Activated CD4-positive, alpha-beta T cell treated with anti-CD3 and anti-CD28 coated beads for 24 hours (primary cell): Measurements from ENCODE around the gene TIGD3.

Experiments used
- DNase-seq, 2 donors: peaks; one replicate each; pipeline ENCODE4 v3.0.0-alpha.2; 2020; ENCODE audit warnings: low read depth in 2 of 2

Gene TIGD3

DNA sequence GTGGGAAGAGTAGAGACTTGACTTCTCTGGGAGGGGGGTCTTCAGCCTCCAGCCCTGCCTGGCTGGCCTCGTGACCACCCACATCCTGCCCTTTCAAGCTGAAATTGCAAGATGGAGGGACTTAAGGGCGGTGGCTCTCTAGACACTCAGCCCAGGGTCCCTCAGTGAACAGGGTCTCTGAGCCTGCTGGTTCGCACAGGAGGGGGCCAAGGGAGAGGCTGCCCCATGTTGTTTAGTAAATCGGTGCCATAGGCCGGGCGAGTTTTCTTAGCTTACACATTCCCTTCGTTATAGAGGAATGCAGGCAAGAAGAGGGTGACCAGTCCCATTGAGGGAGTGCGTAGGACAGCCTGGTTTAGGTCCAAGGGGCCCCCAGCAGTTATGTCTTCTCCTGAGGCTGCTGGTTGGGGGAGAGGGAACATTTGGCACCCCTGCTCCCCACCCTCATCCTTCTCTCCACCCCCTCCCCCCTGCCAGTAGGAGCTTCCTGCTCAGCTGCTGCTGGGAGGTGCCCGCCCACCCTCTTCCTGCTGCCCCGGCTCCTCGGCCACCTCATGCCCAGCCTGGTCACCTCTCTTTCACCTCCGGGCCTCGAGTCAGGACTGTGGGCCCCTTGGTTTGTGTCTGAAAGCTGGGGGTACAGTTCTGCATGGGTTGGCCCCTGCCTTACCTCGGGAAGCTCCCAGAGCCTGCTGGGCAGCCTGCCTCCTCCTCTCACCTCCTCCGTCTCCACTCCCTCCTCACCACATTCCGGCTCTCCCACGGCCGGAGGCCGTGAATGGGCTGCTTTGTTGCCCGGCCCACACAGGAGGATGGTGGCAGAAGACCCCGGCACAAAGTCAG is 35.8 kb downstream of the TIGD3 start:
- no peak for DNase-seq

DNA sequence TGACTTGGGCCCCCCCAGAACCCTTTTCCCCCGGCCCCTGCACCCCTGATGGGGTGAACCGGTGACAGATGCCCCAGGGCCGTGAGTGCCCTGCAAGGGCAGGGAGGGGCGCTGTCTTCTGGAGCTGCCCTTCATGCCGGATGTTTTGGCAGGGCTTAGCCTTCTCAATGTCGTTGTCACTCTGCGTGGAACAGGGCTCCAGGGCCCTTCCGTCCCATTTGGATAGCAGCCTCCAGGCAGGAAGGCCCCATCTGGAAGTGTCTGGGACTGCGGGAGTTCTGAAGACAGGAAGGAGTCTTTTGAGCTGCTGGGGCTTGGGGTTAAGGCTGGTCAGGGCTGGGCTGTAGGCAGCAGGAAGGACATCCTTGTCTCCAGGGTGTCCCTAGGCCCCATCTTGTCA is 36.4 kb downstream of the TIGD3 start:
- DNase-seq = no peak

DNA sequence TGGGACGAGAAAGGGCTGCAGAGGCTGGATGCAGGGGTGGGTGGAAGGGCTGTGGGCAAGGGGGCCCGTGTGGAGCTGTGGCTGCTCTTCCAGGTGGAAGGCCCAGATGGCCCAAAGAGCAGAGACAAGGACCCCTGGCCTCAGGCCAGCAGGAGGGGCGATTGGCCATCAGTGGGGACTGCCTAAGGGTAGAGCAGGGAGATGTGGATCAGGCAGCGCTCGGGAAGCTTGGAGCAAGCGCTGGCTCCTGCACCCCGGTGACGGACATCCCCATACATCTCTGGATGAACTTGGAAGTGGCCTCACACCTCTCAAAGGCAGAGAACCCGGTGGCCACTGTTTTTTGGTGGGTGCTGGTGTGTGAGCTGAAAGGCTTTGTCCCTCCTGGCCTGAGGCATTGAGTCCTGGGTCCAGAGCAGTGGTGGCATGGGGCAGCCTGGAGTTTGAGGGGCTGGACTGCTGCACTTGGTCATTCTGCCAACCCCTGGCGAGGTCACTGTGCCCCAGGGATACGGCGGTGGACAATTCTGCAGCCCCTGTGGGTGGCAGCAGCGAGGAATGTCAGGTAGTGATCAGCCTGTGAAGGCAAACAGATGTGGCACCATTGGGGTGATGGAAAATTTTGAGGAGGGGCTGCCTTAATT is 37.8 kb downstream of the TIGD3 start:
- DNase-seq = no peak

DNA sequence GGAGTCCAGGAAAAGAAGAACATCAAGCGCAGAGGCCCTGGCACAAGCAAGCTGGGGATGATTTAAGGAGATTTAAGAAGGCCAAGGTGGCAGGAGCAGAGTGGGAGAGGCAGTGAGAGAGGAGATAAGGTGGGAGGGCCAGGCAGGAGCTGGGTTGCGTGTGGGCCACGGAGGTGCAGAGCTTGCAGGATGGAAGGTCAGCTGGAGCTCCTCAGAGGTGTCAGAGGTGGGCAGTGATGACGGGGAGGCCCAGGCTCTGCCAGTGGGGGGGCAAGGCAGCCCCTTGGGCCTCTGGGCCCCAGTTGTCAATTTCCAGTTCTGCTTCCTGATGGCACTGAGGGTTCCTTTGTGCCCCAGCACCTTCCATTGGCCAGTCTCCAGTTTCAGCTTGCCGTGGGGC is 38.3 kb downstream of the TIGD3 start:
- no peak for DNase-seq

DNA sequence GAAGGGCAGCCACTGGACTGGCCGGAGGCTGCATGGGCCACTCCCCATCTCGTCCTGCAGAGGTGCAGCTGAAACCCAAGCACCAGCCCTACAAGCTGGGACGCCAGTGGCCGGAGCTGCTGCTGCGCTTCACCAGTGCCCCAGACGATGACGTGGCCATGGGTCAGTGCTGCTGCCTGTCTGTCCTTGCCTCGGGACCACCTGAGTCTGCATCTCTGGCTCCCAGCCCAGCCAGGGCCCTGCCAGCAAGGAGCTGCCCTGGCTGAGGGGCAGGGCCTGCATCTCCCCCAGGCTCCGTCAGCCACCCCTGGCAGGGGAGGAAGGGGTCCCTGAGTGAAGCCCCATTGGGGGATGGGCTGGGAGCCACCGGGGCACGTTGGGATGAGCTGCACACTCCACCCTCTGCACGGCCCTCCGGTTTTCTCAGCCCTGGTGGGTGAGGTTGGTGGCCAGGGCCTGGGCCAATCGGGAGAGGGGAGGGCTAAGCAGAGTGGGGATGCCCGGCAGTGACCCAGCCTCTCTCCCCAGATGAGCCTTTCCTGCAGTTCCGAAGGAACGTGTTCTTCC is 39.0 kb downstream of the TIGD3 start:
- DNase-seq = no peak

DNA sequence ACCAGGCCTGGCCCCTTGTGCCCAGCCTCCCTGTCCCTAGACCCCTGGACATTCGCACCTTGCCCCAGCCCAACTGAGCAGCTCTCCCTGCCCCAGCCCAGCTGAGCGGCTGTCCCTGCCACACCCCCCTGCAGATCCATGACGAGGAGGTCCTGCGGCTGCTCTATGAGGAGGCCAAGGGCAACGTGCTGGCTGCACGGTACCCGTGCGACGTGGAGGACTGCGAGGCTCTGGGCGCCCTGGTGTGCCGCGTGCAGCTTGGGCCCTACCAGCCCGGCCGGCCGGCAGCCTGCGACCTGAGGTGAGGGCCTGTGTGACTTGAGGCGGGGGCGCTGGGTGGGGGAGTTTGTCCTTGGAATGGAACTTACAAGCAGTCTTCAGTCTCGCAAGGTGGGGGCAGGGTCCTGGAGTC is 39.6 kb downstream of the TIGD3 start:
- DNase-seq = no peak

DNA sequence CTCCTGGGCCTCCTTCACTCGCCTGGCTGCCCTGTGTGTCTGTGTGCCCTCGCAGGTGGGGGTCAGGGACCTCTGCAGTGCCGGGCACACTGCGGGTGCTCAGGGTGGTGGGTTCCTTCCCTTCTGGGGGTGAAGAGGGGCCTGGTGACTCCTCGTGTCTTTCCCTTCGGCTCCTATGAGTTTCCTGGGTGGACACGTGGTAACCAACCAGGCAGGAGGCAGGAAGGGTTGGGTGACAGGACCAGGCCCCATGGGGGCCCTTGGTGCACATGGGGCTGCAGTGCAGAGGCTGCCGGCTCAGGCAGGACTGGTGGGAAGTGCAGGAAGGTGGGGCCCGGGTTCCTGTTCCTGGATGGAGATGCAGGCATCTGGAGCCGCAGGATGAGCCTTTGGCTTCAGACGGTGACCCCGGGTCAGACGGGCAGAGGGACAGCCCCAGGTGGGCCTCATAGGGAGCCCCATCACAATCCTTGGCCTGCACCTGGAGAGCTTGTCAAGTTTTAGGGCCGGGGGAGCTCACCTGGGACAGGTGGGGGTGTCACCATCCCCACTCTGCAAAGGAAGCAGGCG is 41.5 kb downstream of the TIGD3 start:
- DNase-seq = no peak

DNA sequence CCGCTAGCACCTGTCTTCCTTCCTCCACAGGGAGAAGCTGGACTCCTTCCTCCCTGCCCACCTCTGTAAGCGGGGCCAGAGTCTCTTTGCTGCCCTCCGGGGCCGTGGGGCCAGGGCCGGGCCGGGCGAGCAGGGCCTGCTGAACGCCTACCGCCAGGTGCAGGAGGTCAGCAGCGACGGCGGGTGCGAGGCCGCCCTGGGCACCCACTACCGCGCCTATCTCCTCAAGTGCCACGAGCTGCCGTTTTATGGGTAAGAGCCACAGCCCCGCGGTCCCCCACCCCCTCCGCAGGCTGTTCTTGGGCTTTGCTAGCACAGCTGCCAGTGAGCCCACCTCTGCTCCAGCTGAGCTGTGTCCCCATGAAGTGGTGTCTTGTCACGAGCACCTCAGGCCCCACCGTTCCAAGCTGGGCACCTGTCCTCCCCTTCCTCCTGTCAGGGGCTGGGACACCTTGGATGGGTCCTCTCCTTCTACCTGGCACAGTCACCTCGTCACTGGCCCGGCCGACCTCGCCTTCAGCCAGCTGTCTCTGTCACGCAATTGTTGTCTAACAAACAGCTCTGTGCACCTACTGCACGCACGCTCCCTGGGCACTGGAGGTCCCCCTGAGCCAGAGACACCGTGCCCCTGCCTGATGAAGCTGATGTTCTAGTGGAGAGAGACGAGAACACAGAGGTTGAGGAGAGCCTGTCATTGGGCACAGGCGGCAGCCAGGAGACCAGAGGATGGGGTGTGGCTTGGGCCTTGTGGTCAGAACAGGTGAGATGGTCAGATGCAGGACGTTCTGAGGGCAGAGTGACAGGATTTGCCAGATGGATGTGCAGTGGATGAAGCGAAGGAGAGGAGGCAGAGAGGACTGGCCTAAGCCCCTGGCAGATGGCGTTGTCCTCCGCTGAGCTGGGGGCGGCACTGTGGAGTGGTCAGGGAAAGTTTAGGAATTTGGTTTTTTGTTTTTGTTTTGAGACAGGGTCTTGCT is 42.5 kb downstream of the TIGD3 start:
- no peak for DNase-seq

DNA sequence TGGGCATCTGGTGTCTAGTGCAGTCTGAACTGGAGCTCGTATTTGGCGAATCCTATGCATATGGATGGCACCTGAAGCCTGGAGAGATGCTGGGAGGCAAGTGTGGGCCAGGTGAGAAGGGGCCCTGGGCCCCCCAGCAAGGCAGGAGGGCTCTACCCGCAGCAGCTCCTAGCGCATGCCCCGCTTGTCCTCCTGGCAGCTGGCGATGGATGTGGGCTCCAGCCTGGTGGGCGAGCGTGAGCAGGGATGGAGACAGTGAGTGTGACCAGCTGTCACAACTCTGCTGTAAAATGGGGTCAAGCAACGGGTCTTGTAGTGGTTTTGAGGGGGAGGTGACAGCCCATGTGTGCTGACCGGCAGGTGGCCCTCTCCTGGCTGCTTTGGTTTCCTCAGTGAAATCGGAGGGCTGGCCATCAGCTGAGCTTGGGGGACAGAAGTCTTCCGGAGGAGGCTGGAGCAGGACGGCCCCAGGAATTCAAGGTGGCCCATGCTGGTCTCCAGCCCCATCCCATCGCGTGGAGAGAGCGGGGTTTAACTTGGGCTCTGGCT is 43.9 kb downstream of the TIGD3 start:
- DNase-seq = no peak

DNA sequence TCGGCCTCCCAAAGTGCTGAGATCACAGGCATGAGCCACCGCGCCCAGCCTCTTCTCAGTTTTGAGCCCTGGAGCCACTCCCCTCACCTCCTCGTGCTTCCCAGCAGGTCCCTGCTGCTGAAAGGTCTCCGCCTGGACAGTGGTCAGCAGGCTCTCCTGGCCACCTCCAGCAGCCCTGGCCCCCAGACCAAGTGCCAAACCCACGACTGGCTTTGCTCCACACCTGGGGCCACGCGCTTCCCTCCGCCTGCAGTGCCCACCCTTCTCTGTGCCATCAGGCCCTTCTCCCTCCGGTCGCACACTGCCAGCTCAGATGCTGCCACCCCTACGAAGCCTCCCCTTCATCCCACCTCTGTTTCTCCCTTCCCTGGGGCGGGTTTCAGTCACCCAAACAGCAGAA is 44.7 kb downstream of the TIGD3 start:
- no peak for DNase-seq

DNA sequence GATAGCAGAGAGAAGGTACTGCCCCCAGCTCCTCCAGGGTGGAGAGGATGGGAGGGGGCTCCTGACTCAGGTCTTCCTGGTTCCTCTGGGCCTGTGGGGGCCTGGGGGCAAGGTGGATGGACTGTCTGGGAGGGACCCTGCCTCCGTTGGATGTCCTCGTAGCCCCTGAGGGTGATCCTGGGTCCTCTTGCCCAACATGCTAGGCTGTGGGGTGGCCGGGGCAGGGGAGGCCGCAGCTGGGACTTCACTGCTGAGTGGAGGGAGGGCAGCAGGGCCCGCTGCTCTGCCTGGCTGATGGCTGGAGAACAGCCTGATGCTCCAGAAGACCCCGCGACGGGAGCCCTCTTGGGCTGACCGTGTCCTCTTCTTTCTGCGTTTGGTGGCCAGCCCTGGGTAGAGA is 45.3 kb downstream of the TIGD3 start:
- no peak for DNase-seq

DNA sequence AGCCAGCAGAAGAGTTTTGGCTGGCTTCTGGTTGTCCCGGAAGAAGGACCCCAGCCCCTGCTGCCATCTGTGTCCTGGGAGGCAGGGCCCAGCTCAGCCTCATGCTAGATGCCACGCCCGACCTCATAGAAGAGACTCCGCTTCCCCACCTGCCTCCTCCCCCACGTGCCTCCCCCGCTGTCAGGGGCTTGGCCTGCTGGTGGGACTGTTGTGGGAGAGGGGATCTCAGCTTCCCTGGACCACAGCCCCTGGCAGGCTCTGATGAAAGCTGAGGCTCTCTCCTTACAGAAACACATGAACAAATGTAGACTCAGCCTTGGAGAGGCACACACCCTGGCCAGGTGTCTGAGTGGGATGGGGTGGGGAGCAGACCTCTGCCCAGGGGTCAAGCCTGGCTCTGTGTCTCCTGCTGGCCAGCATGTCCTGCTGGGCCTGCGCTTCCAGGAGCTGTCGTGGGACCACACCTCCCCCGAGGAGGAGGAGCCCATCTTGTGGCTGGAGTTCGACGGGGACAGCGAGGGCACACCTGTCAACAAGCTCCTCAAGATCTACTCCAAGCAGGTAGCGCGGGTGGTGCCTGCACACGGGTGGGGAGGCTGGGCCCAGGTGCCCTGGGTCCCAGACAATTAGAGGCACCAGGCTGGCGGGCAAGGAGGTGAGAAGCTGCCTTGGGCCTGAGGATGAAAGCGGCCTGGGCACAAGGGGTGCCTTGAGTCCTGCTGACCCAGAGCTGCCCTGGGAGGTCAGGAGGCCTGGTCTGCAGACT is 45.9 kb downstream of the TIGD3 start:
- DNase-seq = no peak

DNA sequence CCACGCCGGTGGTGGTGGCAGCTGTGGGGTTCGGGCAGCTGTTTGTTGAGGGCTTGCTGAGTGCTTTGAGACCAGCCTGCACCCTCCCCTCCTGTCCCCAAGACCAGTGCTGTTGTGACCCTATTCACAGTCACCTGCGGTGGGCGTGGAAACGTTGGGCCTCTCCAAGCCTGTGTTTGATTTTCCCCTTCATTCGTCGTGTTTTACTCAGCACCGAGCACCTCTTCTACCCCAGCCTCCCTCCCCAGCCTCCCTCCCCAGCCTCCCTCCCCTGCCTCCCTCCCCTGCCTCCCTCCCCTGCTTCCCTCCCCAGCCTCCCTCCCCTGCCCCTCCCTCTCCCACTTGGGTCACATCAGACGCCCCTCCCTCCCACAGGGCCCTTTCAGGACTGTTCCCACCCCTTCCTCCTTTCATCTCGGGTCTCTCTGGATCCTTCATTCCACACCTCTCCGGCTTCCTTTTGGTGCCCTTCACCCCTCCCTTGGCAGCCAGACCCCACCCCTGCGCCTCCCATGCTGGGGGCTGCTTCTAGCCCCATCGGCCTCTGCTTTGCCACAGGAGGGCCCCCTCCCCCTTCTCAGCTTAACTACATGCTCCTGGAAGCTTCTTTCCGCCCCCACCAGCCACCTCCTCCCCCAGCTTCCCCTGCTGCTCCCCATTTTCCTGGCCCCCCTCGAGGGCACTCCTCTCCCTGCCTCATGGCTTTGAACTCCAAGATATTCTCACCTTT is 46.7 kb downstream of the TIGD3 start:
- DNase-seq = no peak

DNA sequence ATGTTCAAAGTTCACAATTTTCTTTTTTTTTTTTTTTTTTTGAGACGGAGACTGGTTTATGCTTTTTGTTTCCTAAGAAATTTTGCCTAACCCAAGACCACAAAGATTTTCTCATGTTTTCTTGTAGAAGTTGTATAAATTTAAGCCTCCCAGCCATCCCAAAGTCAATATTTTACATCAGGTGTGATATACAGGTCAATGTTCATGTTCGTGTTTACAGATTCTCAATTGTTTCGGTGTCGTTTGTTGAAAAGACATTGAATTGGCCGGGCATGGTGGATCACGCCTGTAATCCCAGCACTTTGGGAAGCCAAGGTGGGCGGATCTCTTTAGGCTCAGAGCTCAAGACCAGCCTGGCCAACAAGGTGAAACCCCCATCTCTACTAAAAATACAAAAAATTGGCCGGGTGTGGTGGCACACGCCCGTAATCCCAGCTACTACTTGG is 47.3 kb downstream of the TIGD3 start:
- DNase-seq = no peak

DNA sequence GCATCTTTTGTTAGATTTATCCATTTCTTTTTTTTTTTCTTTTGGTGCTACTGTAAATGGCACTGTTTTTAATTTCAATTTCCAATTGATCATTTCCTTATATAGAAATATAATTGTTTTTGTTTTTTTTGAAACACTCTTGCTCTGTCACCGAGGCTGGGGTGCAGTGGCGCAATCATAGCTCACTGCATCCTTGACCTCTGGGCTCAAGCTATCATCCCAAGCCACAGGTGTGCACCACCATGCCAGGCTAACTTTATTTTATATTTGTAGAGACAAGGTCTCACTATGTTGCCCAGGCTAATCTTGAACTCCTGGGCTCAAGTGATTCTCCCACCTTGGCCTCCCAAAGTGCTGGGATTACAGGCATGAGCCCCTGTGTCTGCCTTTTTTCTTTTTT is 48.2 kb downstream of the TIGD3 start:
- no peak for DNase-seq

DNA sequence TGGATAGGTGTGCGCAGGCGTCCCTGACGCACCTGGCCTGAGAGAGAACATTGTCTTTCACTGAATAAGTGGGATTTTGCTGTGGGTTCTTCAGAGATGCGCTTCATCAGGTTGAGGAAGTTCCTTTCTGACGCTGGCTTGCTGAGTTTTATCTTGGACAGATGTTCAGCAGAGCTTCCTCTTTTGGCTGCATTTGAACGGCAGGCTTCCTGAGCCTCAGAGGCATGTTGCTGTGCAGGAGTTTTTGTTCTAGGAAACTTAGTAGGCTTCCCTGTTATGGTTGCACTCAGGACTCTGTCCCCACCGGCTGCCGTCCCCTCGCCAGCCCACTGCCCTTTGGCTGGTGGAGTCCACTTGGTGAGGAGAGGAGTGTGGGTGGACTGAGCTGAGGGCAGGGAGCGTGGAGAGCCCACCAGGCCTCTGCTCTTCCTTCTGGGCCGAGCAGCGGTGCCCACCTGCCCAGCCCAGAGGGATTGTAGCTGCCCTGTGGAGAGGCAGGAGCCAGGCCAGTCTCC is 49.1 kb downstream of the TIGD3 start:
- DNase-seq = no peak

DNA sequence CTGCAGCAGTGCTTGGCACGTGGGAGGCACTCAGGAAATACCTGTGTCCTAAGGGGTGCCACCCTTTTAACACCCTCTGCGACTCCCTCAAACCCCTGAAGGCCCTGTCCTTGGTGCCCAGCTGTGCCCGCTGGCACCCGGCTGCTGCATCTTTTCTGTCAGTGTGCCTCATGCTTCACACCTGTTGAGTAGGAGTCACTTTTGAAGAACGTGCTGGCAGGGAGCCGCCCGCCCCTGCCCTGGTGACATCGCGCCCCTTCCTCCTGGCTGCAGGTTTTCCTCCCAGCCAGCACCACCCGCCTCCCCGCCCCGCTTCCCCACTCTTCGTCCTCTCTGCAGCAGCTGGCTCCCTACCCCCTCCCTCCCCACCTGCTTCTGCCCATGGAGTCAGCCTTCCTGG is 49.7 kb downstream of the TIGD3 start:
- no peak for DNase-seq

DNA sequence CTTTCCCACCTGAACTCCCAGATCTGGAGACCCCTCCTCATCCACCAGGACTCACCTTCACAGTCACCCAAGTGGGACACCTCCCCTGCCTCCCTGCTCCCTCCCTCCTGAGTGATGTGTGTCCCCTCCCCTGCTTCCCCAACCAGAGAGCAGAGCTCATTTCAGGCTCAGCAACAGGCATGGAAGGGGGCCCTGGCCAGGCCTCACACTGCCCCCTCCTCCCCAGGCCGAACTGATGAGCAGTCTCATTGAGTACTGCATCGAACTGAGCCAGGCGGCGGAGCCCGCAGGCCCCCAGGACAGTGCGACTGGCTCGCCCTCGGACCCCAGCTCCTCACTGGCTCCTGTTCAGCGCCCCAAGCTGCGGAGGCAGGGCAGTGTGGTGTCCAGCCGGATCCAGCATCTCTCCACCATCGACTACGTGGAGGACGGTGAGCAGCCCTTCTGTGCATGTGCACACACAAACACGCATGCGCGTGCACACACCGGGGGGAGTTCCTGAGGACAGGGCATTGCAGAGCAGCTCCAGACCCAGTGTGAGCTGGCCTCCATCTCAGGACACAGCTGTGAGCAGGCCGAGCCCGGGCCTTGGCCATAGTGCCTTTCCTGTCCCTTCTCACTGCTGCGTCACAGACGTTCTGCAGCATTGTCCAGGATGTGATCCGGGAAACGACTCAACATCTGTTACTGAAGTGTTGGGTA is 50.2 kb downstream of the TIGD3 start:
- DNase-seq = no peak
